ENCODE data around the gene FADS1.

The FADS1 gene

DNA sequence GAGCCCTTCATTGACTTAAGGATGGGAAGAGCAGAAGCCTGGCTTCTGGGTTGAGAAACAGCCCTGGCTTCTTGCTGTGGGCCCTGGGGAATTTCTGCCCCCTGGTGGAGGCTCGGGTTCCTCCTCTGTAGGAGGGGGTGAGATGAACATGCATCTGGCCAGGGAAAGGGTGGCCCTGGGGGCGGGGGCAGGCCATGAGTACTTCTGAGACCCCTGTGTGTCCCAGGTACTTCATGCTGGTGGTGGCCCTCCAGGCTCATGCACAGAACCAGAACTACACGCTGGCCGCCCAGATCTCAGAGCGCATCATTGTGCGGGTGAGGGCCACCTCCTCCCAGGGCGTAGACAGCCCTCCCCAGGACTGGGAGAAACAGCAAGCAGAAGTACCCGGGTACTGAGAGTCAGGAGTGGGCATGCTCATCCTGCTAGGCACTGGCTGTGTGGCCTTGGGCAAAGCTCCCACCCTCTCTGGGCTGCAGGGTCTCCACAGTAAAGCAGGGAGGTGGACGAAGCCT is 40.2 kb downstream of the FADS1 start:
- DNase-seq (ENCODE audit: low spot score): peak; percentile 68

DNA sequence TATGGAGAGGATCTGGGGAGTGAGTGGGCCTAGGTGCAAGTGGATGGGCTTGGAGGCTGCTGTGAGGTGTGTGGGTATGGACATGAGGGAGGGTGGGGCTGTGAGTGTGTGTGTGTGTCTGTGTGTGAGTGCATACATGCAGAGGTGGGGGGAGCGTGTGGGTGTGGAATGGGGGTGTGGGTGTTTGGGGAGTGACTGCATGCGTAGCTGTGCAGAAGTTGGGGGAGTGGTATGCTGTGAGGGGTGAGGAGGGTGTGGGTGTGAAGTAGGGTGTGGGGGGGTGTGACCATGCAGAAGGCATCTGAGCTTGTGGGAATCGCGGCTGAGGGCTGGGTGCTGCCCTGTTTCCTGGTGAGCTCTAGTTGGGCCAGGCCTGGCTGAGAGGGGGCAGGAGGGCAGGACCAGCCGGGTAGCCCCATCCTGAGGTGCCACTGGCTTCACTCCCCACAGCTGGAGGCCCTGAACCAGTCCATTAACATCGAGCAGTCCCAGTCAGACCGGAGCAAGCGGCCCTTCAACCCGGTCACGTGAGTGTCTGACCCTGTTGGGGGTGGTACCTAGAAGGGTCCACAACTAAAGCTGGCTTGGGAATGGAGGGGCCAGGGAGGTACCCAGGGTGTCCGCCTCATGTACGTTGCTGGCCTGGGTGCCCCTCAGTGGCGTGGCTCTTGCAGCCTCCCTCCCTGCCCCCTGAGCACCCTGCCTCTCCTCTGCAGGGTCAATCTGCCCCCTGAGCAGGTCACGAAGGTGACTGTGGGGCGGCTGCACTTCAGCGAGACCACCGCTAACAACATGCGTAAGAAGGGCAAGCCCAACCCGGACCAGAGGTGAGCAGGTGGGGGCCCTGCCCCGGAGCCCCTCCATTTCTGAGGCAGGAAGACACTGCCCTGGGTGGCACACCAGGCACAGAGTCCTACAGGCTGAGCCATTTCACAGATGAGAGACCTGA is 40.9 kb downstream of the FADS1 start:
- no peak for DNase-seq (ENCODE audit: low spot score)

DNA sequence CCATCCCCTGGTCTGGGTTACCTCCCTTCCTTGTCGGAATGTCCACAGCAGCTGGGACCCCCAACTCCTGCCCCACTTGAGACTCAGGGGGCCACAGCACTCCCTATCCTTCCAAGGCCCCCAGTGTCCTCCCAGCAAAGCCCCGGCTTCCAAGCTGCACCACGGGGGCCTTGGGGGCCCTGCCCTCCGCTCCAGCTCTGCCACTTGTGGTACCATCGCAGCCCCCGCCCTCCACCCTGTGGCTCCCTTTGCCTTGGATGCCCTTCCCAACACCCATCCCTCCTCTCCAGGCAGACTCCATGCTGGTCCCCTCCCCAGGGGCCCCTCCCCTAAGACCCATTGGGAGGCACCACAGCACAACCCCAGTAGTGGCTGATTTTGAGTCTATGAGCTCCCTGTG is 41.7 kb downstream of the FADS1 start:
- no peak for DNase-seq (ENCODE audit: low spot score)

DNA sequence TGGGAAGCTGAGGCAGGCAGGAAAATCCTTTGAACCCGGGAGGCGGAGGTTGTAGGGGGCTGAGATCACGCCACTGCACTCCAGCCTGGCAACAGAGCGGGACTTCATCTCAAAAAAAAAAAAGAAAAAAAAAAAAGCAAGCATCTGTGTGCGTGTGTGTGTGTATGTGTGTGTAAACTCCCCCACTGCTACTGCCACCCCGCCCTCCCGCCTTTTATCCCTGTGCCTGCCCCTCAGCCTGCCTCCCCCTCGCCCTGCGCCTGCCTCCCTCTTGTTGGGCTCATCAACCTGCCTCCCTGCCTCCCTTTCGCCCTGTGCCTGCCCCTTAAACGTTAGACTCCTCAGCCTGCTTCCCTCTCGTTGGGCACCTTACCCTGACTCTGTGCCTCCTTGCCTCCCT is 42.4 kb downstream of the FADS1 start:
- DNase-seq (ENCODE audit: low spot score): no peak

DNA sequence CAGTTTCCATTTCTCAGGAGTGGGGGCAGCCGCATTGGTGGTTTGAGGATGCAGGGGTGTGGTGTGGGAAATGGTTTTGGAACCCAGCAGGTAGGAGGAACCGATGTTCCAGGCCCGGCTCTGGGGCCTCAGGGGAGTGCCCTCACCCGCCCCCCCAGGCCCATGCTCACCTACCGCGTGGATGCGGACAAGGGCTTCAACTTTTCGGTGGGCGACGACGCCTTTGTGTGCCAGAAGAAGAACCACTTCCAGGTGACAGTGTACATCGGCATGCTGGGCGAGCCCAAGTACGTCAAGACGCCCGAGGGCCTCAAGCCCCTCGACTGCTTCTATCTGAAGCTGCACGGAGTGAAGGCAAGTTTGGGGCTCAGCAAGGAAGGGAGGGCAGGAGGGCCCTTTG is 43.0 kb downstream of the FADS1 start:
- DNase-seq (ENCODE audit: low spot score): no peak

DNA sequence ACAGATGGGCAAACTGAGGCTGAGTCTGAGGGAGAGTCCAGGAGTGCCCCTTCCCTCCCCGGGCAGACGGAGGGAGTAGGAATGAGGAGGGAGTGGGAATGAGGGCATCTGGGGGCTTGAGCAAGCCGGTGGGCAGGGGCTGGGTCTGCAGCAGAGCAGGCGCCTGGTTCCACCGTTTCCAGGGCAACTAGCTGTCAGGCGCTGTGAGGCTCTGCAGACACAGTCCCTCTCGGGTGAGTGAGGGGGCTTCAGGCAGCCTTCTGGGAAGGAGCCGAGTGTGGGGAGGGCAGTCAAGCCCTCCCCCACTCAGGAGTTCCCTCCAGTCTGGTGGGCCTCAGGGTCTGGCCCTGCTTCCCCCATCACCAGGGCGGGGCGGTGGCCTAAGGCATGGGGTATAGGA is 43.4 kb downstream of the FADS1 start:
- DNase-seq (ENCODE audit: low spot score): no peak

DNA sequence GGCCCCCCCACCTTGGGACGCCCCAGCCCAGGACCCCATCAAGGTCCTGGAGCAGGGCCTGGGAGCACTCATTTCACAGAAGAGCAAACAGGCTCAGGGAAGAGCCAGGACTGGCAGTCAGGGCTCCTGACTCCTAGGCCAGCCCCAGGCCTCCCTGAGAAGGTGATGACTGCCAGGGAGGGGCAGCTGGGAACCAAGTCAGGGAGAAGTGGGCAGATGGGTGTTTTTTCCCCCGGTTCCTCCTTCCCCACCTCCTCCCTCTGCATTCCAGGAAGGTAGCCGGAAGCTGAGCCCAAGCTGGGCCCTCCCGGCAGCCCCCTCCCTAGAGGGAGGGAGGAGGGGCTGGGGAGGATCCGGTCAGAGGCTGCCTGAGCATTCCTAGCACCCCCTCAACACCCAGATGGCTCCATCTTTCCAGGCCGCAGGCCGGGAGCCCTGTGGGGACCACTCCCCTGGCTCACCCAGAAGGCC is 44.8 kb downstream of the FADS1 start:
- DNase-seq (ENCODE audit: low spot score): no peak

DNA sequence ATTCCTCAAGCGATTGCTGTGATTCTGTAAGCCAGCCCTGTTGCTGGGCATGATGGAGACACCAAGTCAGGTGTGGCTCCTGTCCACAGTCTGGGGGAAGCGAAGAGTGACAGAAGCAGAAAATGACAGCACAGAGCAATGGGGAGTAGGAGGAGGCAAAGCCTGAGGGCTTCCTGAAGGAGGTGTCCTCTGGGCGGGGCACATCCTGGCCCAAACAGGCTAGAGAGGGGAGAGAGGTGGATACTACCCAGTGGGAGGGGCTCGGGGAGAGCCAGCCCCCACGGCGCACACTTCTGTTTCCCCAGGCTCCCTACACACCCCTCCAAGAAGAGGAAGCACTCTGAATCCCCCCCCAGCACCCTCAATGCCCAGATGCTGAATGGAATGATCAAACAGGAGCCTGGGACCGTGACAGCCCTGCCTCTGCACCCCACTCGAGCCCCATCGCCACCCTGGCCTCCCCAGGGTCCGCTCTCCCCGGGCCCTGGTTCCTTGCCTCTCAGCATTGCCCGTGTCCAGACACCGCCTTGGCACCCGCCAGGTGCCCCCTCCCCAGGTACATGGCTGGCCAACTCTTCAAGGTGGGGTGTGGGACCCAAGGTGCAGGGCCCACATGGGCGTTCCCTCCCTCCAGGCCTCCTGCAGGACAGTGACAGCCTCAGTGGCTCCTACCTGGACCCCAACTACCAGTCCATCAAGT is 45.5 kb downstream of the FADS1 start:
- no peak for DNase-seq (ENCODE audit: low spot score)

DNA sequence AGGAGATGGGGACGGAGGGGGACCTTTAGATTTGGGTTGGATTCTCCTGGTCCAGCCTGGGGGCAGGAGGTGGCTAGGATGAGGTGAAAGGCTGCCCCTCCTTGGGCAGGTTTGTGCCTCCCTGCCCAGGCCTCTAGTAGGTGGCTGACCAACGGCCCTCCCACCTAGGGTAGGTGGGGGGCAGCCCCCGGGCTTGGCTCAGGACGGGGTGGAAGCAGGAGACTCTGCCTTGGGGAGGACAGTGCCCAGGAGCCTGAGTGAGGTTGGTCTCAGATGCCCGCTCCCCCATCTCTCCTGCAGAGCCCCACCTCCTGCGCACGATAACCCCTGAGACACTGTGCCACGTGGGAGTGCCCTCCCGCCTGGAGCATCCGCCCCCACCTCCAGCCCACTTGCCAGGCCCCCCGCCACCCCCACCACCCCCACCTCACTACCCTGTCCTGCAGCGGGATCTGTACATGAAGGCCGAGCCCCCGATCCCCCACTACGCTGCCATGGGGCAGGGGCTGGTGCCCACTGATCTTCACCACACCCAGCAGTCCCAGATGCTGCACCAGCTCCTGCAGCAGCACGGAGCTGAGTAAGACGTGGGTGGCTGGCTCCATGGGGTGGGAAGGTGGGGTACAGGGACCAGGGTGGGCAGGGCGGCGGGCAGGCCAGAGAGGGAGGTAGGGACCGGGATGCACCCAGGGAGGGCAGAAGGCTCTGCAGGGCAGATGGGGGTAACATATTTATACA is 46.7 kb downstream of the FADS1 start:
- no peak for DNase-seq (ENCODE audit: low spot score)

DNA sequence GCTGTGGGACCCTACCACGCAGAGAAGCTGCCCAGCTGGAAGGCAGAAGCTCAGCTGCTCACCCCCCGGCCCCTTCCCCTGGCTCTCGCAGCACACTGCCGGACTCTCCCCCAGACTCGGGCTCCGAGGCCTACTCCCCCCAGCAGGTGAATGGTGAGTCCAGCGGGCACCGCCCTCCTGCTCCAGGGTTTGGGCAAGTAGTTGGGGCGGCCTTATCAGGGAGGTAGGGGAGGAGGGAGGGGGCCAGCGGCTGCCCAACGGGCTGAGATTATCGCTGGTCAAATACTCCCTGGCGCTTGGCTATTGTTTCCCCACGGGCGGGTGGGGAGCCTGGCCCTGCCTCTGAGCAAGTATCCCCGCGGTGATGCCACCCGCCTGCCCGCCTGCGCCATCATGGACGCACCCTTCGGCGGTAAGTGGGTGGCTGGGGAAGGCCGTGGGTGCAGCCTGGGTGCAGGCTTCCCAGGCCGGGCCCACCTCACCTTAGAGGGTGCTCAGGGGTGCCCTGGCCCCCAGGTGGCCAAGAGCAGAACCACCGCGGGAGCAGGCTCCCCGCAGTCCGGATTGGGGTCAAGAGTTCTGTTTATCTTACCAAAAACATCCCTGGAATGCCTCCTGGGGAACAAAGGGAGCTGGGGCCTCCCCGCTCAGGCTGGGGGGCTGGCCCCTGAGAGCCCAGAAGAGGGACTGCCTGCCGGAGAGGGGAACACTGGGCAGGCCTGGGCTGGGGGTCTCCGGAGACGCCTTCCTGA is 47.5 kb downstream of the FADS1 start:
- no peak for DNase-seq (ENCODE audit: low spot score)

DNA sequence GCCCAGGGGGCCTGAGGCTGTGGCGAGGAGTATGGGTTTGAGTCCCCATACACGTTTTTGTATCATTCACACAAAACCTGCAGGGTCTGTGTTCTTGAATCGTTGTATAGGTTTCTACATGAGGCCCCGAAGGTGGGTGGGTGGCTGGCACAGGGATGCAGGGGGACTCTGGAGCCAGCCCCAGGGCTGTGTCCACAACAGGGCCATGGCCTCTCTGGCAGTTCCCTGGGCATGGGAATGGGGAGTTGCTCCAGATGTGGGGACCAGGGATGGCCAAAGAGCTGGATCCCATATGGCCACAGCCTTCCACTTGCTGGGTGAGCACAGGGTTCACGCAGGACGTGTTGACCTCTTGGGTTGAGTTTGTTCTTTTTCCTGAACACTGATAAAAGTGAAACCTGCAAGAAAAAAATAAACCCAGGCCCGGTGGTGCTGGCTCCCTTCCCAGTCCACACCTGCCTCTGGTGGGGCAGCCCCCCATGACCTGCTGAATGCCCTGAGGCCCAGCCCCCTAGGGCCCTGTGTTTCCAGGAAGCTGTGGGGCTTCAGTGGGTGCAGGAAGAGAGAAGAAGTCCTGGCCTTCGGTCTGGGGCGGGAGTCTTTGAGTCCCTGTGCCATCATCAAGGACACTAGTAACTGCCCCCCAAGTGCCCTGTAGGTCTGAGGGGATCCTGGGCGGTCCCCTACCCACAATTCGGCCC is 48.3 kb downstream of the FADS1 start:
- DNase-seq (ENCODE audit: low spot score): no peak

DNA sequence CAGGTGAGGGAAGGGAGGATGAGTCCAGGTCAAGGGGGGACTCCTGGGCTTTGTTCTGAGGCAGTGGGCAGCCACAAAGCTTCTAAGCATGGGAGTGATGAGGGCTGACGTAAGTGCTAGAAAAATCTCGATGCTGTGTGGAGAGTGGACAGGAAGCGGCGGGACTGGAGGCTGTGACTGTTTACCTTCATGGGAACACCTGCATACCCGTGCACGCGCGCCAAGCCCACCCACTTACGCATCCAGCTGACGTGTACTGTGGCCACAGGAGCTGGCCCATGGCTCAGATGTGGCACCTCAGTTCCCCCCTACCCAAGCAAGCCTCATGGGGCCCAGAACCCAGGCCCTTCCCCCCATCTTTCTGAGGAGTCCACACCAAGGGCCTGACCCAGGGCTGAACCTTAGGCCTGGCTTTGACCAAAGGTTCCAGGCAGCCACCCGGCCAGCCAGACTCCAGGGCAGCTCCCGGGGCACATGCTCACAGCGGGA is 50.4 kb downstream of the FADS1 start:
- no peak for DNase-seq (ENCODE audit: low spot score)

DNA sequence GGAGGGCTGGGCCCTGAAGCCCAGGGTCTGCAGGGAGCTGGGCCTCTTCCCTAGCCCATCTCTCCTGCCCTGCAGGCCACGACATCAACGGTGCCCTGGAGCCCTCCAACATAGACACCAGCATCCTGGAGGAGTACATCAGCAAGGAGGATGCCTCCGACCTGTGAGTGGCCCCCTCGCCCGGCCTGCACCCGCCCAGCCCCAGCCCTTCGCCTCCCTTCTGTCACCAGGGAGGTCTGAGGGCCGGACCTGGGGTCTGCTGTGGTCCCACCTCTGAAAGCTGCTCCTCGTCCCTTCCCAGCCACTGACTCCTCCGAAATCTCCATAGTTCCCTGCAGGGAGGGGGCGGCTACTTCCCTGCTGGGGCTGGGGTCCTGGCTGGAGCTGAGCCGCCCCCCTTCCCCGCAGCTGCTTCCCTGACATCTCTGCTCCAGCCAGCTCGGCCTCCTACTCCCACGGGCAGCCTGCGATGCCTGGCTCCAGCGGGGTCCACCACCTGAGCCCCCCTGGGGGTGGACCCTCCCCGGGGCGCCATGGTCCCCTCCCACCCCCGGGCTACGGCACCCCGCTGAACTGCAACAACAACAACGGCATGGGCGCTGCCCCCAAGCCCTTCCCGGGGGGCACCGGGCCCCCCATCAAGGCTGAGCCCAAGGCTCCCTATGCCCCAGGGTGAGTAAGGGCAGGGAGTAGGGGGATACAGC is 51.1 kb downstream of the FADS1 start:
- DNase-seq (ENCODE audit: low spot score): no peak

DNA sequence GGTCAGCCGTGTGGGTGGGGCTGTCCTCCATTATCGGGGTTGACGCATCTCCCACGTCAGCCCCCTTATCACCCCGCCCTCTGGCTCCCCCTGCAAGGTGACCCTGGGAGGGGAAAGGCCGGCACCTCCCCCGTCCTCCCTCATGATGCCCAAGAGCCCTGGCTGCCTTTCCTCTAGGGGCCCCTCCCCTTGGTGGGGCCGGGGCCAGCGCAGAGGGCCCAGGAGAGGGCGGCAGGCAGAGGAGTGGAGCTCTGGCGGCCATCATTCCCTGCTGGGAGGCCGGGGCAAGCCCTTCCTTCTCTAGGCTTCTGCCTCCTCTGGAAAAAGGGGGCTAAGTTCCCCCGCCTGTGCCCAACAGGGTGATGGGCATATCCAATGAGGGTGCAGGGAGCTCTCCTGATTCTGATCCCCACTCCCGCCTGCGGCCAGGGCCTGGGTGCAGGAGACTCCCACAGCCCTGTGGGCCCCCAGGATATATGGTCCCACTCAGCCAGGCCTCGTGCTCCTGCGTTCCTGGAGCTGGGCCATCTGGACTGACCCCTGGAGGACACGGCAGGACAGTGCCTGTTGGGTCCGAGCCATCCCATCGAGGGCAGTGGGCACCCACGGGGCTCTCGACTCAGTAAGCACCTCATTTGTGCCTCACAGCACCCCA is 52.1 kb downstream of the FADS1 start:
- DNase-seq (ENCODE audit: low spot score): no peak

DNA sequence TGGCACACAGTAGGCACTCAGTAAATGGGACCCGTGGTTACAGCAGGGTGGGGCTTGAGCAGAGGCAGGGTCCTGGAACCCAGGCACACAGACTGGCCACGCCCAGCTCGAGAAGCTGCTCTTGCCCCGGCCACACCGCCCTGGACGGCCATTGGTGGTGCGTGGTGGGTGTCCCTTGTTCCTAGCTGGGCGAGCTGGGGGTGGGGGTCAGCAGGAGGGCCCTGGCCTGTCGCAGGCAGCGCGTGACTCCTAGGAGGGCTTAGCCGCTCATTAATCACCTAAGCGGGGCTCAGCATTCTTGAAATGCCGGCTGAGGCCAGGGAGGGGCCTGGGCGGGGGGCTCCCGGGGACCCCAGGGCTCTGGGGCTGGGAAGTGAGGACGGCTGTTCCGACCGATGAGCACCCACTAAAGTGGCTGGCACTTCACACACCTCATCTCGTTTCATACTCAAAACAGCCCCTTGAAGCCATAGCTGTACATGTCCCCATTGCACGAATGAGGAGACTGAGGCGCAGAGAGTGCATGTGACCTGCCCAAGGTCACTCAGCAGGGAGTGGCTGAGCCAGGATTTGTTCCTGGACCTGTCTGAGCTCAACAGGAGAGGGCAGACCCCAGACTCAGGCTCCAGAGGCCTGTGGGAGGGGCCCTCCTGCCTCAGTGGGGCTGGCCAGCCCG is 52.7 kb downstream of the FADS1 start:
- DNase-seq (ENCODE audit: low spot score): no peak

DNA sequence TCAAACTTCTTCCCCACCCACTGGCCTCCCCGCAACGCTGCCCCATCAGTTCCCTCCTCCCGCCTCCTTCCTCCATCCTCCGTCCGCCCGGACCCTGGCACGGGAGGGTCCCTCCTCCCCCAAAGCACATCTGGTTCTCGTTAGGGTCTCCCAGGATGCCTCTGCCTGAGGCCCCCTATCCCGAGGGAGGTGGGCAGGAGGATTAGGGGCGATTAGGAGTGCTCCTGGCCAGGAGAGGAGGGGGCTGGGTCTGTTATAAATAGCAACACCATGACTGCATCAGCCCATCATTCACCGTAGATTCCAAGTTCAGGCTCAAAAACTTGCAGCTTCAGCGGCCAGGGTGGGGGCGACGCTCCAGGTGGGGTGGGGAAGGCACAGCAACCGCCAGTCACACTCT is 54.0 kb downstream of the FADS1 start:
- DNase-seq (ENCODE audit: low spot score): no peak

DNA sequence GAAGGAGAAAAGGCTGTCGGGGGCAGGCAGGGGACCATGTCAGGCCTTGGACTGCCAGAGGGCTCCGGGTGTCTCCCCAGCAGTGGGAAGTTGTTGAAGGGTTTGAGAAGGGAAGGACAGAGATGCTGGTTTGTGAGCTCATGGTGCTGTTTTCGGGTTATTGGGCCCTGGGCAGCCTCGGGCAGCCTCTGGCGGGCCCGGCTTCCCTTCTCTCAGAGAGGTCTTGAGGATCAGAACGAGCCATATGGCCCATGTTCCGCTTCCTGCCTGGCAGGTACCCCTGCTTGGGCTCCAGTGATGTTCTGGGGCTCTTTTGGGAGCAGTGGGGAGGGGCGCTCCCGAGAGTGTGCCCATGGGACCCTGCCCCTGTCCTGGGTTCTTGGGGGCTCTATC is 54.6 kb downstream of the FADS1 start:
- no peak for DNase-seq (ENCODE audit: low spot score)

DNA sequence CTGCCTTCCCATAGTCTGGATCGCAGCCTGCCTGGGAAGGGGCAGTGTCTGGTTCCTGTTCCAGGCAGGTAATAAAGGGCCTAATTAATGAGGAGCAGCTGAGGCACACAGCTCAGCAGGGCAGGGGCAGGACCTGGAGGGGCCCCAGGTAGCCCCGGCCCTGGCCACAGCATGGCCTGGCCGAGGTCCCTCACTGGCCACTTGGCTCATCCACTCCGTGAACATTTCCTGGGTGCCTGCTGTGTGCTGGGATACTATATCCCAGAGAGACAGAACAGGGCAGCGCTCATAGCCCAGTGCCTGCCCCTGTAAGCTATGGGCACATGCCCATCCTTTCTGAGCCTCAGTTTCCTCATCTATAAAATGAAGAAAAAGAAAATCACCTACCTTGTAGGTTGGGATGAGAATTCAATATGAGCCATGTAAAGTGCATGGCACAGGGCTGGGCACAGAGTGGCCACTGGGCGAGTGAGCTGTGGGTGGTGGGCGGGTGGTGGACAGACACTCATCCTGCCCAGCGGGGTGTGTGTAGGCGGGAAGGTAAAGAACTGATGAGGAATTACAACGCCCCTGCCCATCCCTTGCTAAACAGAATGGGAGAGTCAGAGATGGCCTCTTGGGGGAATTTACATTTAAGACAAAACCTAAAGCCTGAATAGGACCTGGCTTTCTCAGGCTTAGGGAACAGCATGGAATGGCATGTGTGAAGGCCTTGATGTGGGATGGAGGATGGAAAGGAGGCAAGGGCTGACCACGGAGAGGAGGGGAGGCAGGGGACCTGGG is 55.2 kb downstream of the FADS1 start:
- no peak for DNase-seq (ENCODE audit: low spot score)
